K562 (cell line): ENCODE data around the gene NR1H3. TPM values are rescaled to one million over a fixed set of nuclear protein-coding genes. Genes with fewer than 3 reads are reported as not detected.
A peak's percentile ranks its signal among the peaks of the same experiment; 100 is the strongest.

Experiments used
- MAZ ChIP-seq, 2 experiments: fragments of 450-650 bp in 1 of 2; sonication (generic) in 1 of 2; formaldehyde crosslinking; IDR thresholded peaks in 1 of 2; conservative IDR thresholded peaks in 1 of 2; 2 replicates each; pipeline versions ENCODE4 v1.4.0 to v1.5.0; 2020; ENCODE audit warnings: mild to moderate bottlenecking in 1 of 2, missing genetic modification reagents in 1 of 2
- NR3C1 ChIP-seq: sonication (generic); formaldehyde crosslinking; IDR thresholded peaks from 2 replicates; pipeline ENCODE4 v1.8.1; 2022; ENCODE audit warnings: missing genetic modification reagents
- RAD21 ChIP-seq, 2 experiments: fragments of 250-450 bp in 1 of 2; fragments of 450-650 bp in 1 of 2; sonication (Bioruptor Pico) in 1 of 2; formaldehyde crosslinking in 1 of 2; IDR thresholded peaks in 1 of 2; conservative IDR thresholded peaks in 1 of 2; 2 replicates each; pipeline versions ENCODE4 v1.4.0 to v1.8.0; 2020 to 2022; ENCODE audit warnings: mild to moderate bottlenecking in 2 of 2, moderate library complexity in 1 of 2
- SIN3B ChIP-seq: fragments of 450-650 bp; IDR thresholded peaks from 2 replicates; pipeline ENCODE4 v1.6.1; 2017; ENCODE audit warnings: low read depth, mild to moderate bottlenecking, moderate library complexity
- TAF15 ChIP-seq: fragments of 200-400 bp; formaldehyde crosslinking; IDR thresholded peaks from 2 replicates; pipeline ENCODE4 v1.6.1; 2017; ENCODE audit warnings: mild to moderate bottlenecking, low read depth, low read length, moderate library complexity
- ZBTB7A ChIP-seq: IDR thresholded peaks from 2 replicates; pipeline ENCODE4 v1.6.1; 2011; ENCODE audit warnings: low read depth, mild to moderate bottlenecking, low read length, moderate library complexity, borderline replicate concordance; ENCODE audit not compliant: control insufficient read depth
- ZNF263 ChIP-seq: sonication (generic); formaldehyde crosslinking; IDR thresholded peaks from 2 replicates; pipeline ENCODE4 v1.8.0; 2022; ENCODE audit warnings: mild to moderate bottlenecking, missing genetic modification reagents, borderline replicate concordance
- ZNF398 ChIP-seq: fragments of 250-450 bp; sonication (Bioruptor Pico); IDR thresholded peaks from 2 replicates; pipeline ENCODE4 v1.8.0; 2021; ENCODE audit warnings: moderate library complexity, mild to moderate bottlenecking, inconsistent platforms
- ZNF766 ChIP-seq: fragments of 200-800 bp; sonication (Bioruptor generic); conservative IDR thresholded peaks from 2 replicates; pipeline ENCODE4 v1.6.1; 2016; ENCODE audit warnings: missing genetic modification characterization, missing compliant biosample characterization
- polyA plus RNA-seq, 8 experiments: library from polyadenylated mRNA; depleted of rRNA in 4 of 8; stranded (reverse) in 5 of 8; unstranded in 3 of 8; fragments of >200 nt; fragmentation: Nextera tagmentation in 2 of 8; fragmentation: Illumina TruSeq in 1 of 8; extraction: Ambion mirVana in 2 of 8; extraction: Trizol in 1 of 8; gene quantifications; 2 replicates each; pipeline versions ENCODE4 v1.2.1 to v1.2.3, GENCODE V29; 2011 to 2014; ENCODE audit warnings: inconsistent platforms in 1 of 8, missing spikeins in 1 of 8
- total RNA-seq, 7 experiments: library from RNA; depleted of rRNA in 6 of 7; stranded (reverse); fragments of >200 nt in 6 of 7; fragmentation: Illumina TruSeq in 2 of 7; extraction: Trizol in 2 of 7; gene quantifications; 2 replicates each; pipeline versions ENCODE4 v1.2.1 to v1.2.3, GENCODE V29; 2011 to 2021; ENCODE audit warnings: low replicate concordance in 1 of 7
- TF ChIP-seq, protein P1 (sequence below): fragments of 200-800 bp; sonication (Bioruptor generic); IDR thresholded peaks from 2 replicates; pipeline ENCODE4 v1.6.1; 2017; ENCODE audit warnings: missing genetic modification characterization, missing compliant biosample characterization
- TF ChIP-seq, protein P2 (sequence below): fragments of 450-650 bp; IDR thresholded peaks from 2 replicates; pipeline ENCODE4 v1.6.1; 2017; ENCODE audit warnings: antibody characterized with exemption, mild to moderate bottlenecking
- TF ChIP-seq, protein P3 (sequence below), 3 experiments: IDR thresholded peaks in 2 of 3; conservative IDR thresholded peaks in 1 of 3; 2 replicates each; pipeline ENCODE4 v1.5.1; 2011 to 2012; ENCODE audit warnings: low read length in 3 of 3, mild to moderate bottlenecking in 3 of 3, control low read depth in 2 of 3, improper control_type of control experiment in 1 of 3, inconsistent platforms in 1 of 3, low read depth in 1 of 3, mixed read lengths in 1 of 3, moderate library complexity in 1 of 3; ENCODE audit not compliant: insufficient read depth in 2 of 3
- TF ChIP-seq, protein P4 (sequence below), 2 experiments: fragments of 200-800 bp in 1 of 2; sonication (Bioruptor generic) in 1 of 2; sonication (generic) in 1 of 2; formaldehyde crosslinking in 1 of 2; IDR thresholded peaks in 1 of 2; conservative IDR thresholded peaks in 1 of 2; 2 replicates each; pipeline versions ENCODE4 v1.5.0 to v1.6.1; 2016 to 2020; ENCODE audit warnings: missing compliant biosample characterization in 1 of 2, missing genetic modification characterization in 1 of 2, missing genetic modification reagents in 1 of 2

Gene NR1H3
- total and polyA plus RNA-seq, 9 of the 15 experiments (the other 6 are each of a cell fraction or from before 2014, with no cell fraction given), result 8.2 to 26.0 (median 11.9) TPM

DNA sequence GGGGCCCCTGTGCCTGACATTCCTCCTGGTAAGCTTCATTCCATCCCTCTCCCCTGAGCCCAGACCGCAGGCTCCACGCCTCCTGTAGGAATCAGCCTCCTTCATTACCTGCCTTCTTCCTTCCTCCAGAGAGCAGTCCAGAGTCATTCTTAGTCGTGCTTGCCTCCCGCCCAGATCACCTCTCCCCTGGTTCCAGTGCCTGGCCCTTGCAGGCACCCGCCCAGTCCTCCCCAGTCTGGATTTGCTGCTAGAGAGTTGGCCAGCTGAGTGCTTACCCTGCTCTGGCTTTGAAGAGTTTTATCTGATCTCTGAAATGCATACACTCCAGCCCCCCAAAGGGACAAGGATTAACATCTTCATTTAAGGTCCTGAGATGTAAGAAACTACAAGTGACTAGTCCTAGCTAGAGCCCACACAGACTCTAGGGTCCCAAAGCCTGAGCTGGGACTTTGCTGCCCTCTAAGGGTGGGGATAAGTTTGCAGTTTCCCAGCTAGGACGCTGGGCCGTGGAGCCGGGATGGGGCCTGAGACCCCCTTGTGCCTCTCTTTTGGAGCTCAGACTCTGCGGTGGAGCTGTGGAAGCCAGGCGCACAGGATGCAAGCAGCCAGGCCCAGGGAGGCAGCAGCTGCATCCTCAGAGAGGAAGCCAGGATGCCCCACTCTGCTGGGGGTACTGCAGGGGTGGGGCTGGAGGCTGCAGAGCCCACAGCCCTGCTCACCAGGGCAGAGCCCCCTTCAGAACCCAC is 1.6 kb downstream of the NR1H3 start (continued):
- TF ChIP-seq ZNF398 (no peak), RAD21 (CRISPR knock-in tag; conservative IDR thresholded peaks at IDR 0.05 in 1 of 2, IDR thresholded peaks at IDR 0.05 in 1 of 2) (peak; percentile 28 to 65; a peak in 3 of 4 replicates), ZNF766 (CRISPR knock-in tag) (no peak), TAF15 (no peak), MAZ (CRISPR knock-in tag; conservative IDR thresholded peaks at IDR 0.05 in 1 of 2, IDR thresholded peaks at IDR 0.05 in 1 of 2) (0 out of 4 replicates have a peak, but pooled peaks of 1 of the 2 experiments have one; percentile 26), NR3C1 (CRISPR knock-in tag) (no peak), SIN3B (no peak), ZNF263 (0 out of 2 replicates have a peak, but pooled peaks have one; percentile 31), ZBTB7A (peak; percentile 72)
- TF ChIP-seq, protein P1, sequence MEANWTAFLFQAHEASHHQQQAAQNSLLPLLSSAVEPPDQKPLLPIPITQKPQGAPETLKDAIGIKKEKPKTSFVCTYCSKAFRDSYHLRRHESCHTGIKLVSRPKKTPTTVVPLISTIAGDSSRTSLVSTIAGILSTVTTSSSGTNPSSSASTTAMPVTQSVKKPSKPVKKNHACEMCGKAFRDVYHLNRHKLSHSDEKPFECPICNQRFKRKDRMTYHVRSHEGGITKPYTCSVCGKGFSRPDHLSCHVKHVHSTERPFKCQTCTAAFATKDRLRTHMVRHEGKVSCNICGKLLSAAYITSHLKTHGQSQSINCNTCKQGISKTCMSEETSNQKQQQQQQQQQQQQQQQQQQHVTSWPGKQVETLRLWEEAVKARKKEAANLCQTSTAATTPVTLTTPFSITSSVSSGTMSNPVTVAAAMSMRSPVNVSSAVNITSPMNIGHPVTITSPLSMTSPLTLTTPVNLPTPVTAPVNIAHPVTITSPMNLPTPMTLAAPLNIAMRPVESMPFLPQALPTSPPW (CRISPR knock-in tag), result peak; percentile 24; the same call in 1 of the 2 replicates
- TF ChIP-seq, protein P2, sequence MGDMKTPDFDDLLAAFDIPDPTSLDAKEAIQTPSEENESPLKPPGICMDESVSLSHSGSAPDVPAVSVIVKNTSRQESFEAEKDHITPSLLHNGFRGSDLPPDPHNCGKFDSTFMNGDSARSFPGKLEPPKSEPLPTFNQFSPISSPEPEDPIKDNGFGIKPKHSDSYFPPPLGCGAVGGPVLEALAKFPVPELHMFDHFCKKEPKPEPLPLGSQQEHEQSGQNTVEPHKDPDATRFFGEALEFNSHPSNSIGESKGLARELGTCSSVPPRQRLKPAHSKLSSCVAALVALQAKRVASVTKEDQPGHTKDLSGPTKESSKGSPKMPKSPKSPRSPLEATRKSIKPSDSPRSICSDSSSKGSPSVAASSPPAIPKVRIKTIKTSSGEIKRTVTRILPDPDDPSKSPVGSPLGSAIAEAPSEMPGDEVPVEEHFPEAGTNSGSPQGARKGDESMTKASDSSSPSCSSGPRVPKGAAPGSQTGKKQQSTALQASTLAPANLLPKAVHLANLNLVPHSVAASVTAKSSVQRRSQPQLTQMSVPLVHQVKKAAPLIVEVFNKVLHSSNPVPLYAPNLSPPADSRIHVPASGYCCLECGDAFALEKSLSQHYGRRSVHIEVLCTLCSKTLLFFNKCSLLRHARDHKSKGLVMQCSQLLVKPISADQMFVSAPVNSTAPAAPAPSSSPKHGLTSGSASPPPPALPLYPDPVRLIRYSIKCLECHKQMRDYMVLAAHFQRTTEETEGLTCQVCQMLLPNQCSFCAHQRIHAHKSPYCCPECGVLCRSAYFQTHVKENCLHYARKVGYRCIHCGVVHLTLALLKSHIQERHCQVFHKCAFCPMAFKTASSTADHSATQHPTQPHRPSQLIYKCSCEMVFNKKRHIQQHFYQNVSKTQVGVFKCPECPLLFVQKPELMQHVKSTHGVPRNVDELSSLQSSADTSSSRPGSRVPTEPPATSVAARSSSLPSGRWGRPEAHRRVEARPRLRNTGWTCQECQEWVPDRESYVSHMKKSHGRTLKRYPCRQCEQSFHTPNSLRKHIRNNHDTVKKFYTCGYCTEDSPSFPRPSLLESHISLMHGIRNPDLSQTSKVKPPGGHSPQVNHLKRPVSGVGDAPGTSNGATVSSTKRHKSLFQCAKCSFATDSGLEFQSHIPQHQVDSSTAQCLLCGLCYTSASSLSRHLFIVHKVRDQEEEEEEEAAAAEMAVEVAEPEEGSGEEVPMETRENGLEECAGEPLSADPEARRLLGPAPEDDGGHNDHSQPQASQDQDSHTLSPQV, result no peak
- TF ChIP-seq, protein P3, sequence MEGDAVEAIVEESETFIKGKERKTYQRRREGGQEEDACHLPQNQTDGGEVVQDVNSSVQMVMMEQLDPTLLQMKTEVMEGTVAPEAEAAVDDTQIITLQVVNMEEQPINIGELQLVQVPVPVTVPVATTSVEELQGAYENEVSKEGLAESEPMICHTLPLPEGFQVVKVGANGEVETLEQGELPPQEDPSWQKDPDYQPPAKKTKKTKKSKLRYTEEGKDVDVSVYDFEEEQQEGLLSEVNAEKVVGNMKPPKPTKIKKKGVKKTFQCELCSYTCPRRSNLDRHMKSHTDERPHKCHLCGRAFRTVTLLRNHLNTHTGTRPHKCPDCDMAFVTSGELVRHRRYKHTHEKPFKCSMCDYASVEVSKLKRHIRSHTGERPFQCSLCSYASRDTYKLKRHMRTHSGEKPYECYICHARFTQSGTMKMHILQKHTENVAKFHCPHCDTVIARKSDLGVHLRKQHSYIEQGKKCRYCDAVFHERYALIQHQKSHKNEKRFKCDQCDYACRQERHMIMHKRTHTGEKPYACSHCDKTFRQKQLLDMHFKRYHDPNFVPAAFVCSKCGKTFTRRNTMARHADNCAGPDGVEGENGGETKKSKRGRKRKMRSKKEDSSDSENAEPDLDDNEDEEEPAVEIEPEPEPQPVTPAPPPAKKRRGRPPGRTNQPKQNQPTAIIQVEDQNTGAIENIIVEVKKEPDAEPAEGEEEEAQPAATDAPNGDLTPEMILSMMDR (IDR thresholded peaks at IDR 0.05 in 2 of 3, conservative IDR thresholded peaks at IDR 0.05 in 1 of 3; ENCODE audit: insufficient read depth in 2 of 3, low read depth in 1 of 3, low read length in 3 of 3), result peak; percentile 74 to 83 (median 81)
- TF ChIP-seq, protein P4, sequence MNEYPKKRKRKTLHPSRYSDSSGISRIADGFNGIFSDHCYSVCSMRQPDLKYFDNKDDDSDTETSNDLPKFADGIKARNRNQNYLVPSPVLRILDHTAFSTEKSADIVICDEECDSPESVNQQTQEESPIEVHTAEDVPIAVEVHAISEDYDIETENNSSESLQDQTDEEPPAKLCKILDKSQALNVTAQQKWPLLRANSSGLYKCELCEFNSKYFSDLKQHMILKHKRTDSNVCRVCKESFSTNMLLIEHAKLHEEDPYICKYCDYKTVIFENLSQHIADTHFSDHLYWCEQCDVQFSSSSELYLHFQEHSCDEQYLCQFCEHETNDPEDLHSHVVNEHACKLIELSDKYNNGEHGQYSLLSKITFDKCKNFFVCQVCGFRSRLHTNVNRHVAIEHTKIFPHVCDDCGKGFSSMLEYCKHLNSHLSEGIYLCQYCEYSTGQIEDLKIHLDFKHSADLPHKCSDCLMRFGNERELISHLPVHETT (CRISPR knock-in tag; conservative IDR thresholded peaks at IDR 0.05 in 1 of 2, IDR thresholded peaks at IDR 0.05 in 1 of 2), result no peak
